Activated T-helper 9 cell treated with anti-CD3 and anti-CD28 coated beads, Interleukin-2, amount 50 U/mL, for 16 hours (primary cell): ENCODE data around the gene ABCA7.

Experiments
- DNase-seq: peaks from one replicate; pipeline ENCODE4 v3.0.0-alpha.2; 2020; ENCODE audit warnings: low read depth

The ABCA7 gene

GRCh38 chr19:1072371-1073015, 32.6 kb downstream of the ABCA7 start:
- no peak for DNase-seq

- DNase-seq, result no peak
These were observed 33.4 kb downstream of the ABCA7 start for GRCh38 chr19:1073063-1073955.

DNA sequence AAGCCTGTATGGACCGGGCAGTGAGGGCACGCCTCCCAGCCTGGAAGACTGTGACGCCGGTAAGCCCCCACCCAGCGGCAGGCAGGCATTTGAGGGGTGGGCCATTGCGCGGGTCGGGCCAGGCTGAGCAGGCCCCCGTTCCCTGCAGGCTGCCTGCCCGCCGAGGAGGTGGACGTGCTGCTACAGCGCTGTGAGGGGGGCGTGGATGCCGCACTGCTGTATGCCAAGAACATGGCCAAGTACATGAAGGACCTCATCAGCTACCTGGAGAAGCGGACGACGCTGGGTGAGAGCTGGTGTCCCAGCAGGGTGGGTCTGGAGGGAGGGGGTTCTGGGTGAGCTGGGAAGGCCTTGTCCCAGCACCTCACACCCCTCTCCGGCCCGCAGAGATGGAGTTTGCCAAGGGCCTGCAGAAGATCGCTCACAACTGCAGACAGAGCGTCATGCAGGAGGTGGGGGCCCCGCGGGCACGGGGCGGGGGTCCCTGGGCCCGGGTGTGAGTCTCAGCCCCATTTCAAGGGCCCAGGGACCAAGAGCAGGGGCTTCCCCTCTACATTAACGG, 34.1 kb downstream of the ABCA7 start:
- DNase-seq, result no peak

DNA sequence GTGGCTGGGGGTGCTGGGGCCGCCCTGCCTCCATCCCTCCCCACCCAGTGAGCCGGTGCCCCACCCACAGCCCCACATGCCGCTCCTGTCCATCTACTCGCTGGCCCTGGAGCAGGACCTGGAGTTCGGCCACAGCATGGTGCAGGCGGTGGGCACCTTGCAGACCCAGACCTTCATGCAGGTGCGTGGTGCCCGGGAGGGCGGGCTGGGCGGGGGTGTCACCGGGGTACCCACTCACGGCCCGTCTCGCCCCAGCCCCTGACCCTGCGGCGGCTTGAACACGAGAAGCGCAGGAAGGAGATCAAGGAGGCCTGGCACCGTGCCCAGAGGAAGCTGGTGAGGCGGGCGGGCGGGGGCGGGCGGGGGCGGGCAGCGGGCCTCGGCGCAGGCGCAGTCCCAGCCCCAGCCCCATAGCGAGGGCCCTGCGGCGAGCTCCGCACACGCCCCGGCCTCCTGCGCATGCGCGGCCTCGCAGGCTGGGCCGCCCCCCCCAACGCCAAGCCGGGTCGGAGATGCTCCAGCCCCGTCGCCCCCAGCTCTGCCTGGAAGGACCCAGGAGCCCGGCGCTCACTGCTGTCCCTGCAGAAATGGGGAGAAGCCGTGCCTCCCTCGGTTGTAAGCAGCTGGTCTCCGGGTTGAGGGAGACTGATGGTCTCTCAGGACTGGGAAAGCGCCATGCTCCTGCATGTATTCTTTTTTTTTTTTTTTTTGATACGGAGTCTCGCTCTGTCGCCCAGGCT, 34.8 kb downstream of the ABCA7 start:
- peak; percentile 82 for DNase-seq

DNA sequence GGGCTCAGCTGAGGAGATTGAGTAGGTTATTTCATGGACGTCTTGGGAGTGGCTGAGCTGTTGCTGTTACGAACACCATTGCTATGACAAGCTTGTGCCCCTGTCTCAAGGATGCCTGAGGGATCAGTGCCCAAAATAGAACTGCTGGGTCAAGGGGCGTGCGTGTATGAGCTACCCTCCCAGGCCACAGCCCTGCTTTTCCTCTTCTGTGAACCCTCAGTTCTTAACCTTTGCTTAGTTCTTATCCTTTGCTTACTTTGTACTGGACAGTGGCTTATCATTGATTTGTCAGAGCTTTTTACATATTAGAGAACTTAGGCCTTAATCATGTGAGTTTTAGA, 36.1 kb downstream of the ABCA7 start:
- DNase-seq, result no peak

DNA sequence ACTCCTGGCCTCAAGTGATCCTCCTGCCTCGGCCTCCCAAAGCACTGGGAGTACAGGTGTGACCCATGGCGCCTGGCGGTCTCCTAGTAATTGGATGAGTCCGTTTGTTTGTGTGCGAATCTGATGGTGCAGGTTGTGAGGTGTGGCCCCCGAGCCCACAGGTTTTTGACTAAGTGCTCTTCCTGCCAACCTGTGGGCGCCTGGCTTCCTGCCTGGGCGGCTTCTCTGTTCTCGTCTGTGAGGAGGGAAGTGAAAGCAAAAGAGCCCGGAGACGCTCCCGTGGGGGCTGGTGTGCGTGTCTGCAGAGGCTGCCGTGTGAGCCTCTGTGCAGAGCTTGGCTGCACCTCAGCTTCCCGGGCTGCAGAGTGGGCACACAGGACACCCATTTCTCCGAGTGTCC, 37.0 kb downstream of the ABCA7 start:
- DNase-seq, result peak; percentile 90

DNA sequence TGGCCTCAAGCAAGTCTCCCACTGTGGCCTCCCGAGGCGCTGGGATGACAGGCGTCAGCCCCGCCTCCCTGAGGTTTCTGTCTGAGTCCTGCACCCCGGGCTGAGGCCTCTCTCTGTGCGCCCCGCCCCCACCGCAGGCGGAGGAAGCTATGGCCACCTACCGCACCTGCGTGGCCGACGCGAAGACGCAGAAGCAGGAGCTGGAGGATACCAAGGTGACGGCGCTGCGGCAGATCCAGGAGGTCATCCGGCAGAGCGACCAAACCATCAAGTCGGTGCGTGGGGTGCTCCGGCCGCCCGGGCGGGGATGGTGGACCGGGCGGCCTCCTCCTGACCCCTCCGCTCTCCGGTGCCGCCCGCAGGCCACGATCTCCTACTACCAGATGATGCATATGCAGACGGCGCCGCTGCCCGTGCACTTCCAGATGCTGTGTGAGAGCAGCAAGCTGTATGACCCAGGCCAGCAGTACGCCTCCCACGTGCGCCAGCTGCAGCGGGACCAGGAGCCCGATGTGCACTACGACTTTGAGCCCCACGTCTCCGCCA, 39.7 kb downstream of the ABCA7 start:
- DNase-seq, result peak; percentile 60

DNA sequence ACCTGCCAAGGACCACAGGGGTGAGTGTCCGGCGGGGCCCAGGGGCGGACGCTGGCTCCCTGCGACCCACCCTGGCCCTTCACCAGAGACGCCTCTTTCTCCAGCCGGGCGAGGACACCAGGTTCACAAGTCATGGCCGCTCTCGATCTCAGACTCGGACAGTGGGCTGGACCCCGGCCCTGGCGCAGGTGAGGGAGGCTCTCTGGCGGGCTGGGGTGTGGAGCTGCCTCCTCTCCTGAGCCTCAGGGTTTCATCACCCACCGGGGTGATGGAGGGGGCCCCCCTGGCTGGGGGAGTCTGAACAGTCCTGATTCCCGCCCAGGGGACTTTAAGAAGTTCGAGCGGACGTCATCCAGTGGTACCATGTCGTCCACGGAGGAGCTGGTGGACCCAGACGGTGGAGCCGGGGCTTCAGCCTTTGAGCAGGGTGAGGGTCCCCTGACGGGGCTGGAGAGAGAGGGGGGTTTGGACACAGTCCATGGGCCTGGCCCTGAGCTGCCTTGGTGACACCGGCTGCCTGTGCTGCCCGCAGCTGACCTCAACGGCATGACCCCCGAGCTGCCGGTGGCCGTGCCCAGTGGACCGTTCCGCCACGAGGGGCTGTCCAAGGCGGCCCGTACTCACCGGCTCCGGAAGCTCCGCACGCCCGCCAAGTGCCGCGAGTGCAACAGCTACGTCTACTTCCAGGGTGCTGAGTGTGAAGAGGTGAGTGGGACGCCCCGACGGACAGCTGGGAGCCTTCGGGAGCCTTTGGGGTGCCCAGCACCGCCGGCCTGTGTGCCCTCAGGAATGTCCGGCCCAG, 40.7 kb downstream of the ABCA7 start:
- no peak for DNase-seq

GRCh38 chr19:1081301-1082164, 41.6 kb downstream of the ABCA7 start:
- DNase-seq, result no peak

DNA sequence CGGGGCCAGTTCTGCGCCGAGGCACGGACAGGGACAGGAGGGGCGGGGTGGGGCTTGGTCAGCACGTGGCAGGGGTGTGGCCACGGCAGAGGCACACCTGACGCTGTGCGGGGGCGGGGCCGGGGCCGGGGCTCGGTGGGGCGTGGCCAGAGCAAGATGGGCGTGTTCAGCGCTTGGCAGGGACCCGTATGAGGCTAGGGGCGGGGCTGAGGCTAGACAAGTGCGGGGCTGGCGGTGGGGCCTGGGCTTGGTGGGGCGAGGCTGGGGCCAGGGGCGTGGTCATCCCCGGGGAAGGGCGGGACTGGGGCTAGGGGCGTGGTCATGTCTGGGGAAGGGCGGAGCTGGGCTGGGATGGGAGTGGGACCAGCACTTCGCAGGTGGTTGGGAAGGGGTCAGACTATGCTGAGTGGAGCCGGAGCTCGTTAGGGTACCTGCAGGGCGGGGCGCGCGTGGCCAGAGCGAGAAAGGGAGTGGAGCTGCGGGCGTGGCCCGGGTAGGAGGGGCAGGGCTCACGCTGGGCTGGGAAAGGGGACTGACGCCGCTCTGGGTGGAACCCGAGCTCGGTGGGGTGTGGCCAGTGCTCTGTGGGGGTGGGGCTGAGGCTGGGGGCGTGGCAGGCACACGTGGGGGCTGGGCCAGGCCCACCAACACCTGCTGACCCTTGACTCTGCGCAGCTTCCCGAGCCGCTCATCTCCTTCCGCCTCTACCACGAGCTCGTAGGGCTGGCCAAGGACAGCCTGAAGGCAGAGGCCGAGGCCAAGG, 42.4 kb downstream of the ABCA7 start:
- peak; percentile 59 for DNase-seq

DNA sequence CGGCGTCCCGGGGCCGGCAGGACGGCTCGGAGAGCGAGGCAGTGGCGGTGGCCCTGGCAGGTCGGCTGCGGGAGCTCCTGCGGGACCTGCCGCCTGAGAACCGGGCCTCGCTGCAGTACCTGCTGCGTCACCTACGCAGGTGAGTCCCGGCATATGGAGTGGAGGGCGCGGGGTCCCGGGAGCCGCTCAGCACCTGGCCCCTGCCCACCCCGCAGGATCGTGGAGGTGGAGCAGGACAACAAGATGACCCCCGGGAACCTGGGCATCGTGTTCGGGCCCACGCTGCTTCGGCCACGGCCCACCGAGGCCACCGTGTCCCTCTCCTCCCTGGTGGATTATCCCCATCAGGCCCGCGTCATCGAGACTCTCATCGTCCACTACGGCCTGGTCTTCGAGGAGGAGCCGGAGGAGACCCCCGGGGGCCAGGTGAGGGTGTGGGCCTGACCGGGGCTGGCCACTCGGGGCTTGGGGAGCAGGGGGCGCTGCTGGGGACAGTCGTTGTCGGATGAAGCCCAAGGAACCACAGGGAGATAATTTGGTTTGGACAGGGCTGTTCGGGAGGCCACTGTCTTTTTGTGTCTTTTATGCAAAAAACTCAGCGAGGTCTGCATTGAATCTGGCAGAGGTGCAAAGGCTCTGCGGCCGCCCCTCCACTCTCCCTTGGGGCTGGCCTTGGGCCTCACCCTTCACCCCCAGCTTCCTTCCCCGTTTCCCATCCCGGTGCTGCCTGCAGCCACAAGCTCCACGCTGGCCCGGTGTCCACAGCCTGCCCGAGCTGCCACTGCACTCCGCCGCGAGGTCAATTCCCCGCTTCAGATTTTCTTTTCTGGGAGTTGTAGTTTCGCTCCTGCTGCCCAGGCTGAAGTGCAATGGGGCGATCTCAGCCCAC, 43.3 kb downstream of the ABCA7 start:
- DNase-seq, result no peak

DNA sequence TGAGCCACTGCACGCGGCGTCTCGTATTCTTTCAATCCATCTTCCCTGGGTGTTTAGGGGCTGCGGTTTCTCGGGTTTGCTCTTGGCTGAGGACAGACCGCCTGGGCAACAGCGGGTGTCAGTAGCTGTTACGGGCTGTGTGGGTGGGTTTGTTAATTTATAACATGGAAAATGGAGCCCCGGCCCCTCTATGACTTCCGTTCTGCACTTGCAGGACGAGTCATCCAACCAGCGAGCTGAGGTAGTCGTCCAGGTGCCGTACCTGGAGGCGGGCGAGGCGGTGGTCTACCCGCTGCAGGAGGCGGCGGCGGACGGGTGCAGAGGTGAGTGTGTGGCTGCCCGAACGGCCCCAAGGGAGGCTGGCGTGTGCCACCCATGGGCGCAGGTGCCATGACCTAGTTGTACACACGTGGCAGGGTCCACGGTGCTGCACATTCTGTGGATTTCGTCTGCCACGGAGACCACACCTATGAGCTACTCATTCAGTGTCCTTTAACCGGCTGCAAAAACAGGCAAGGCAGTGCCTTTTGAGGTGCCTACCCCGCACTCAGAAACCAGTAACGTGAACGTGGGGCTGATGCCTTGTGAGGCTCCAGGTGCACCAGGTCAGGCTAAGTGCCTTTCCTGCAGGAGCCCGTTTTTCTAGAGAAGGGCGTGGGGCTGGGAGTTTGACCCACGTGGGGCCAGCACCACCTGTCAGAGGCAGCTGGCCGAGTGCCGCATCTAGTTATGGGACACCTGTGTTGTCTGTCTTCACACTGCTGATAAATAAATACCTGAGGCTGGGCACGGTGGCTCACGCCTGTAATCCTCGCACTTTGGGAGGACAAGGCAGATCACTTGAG, 44.3 kb downstream of the ABCA7 start:
- no peak for DNase-seq

GRCh38 chr19:1085053-1085658, 45.2 kb downstream of the ABCA7 start:
- DNase-seq, result no peak

DNA sequence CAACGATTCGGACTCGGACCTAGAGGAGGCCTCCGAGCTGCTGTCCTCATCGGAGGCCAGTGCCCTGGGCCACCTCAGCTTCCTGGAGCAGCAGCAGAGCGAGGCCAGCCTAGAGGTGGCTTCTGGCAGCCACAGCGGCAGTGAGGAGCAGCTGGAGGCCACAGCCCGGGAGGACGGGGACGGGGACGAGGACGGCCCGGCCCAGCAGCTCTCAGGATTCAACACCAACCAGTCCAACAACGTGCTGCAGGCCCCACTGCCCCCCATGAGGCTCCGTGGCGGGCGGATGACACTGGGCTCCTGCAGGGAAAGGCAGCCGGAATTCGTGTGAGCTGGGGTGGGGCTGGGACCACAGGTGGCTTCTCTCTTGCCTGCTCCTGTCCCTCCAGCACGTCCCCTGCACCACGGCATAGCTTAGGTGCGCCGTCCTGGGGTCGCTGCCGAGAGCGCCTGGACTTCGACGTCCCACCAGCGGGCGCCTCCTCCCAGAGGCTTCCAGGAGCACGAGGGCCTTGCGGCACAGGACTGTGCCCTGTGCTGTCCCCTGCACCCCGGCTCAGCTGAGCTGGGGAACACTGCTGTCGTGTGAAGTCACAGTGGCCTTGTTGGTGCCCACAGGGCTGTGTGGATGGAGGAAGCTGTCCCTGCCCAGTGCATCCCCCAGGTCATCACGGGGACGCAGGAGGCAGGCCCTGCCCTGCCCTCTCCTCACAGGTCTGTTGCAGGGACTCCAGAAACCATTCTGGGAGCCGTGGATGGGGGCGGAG, 46.0 kb downstream of the ABCA7 start:
- no peak for DNase-seq

GRCh38 chr19:1086613-1087012, 46.7 kb downstream of the ABCA7 start:
- DNase-seq, result no peak

DNA sequence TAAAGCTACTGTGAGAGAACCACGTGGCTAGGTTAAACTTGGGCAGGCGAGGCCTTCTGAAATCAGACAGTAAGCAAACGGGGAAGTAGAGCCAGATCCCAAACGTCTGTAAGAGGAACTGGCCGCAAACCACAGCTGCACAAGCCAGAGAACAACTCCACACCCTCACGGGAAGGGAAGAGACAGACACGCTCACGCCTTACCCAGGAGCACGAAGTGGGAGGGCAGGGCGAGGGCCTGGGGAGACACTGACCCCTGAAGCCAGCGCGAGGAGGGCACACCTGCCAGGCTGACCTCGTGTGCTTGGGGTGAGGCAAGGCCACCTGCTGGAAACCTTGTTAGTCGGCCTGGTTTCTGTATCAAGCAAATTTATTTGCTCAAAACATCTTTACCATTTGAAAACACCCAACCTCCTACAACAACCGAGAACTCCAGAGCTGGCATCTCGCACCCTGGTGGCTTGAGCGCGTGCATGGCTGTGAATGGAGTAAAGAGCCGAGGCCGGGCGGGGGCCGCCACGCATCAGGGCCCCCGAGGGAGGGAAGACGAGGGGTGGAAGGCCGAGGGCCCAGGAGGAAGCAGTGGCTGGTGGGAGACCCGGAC, 48.0 kb downstream of the ABCA7 start:
- DNase-seq, result no peak
